PC-9 (cell line): ENCODE results near the gene SLC25A11. TPM values are rescaled to one million over a fixed set of nuclear protein-coding genes. Genes with fewer than 3 reads are reported as not detected.

ENCODE experiments used
- Bru-seq: library from RNA; stranded (reverse); fragments of 400-500 nt; gene quantifications from one replicate; lab custom pipeline; 2021; lab: Mats Ljungman, UMichigan
- BruChase-seq, 2 experiments: library from RNA; stranded (reverse); fragments of 400-500 nt; gene quantifications; one replicate each; lab custom pipeline; 2021; lab: Mats Ljungman, UMichigan
- BruUV-seq: library from RNA; stranded (reverse); fragments of 400-500 nt; replicated peaks from 2 replicates; lab custom pipeline; 2021; lab: Mats Ljungman, UMichigan
- CTCF ChIA-PET: fragments of 300-600 bp; sonication (Branson Sonifier 250); formaldehyde crosslinking; loops from one replicate; lab custom pipeline; 2022; ENCODE audit warnings: antibody characterized with exemption; lab: Charles Lee
- POLR2A ChIA-PET: fragments of 300-600 bp; sonication (Branson Sonifier 250); formaldehyde crosslinking; loops from one replicate; lab custom pipeline; 2022; ENCODE audit warnings: antibody characterized with exemption; ENCODE audit not compliant: unreplicated experiment; lab: Charles Lee
- DNase-seq, 2 experiments: peaks; one replicate each; pipeline versions ENCODE4 v3.0.0 to v3.0.0-alpha.2; 2015 to 2022; ENCODE audit warnings: mixed read lengths in 1 of 2
- H2AFZ ChIP-seq: fragments of 200-600 bp; sonication (generic); 2 replicates; pipeline ENCODE4 v1.8.1; 2017; ENCODE audit warnings: antibody characterized with exemption
- H3F3A ChIP-seq: fragments of 200-600 bp; sonication (generic); 2 replicates; pipeline ENCODE4 v1.8.1; 2017; ENCODE audit warnings: antibody characterized with exemption, mild to moderate bottlenecking, low read depth; ENCODE audit not compliant: insufficient read depth
- H3K27ac ChIP-seq: fragments of 200-600 bp; sonication (generic); 2 replicates; pipeline ENCODE4 v1.6.1; 2016; ENCODE audit warnings: mixed run types
- H3K27me3 ChIP-seq: fragments of 200-600 bp; sonication (generic); 2 replicates; pipeline ENCODE4 v1.6.1; 2016; ENCODE audit warnings: low read depth, mixed run types; ENCODE audit not compliant: insufficient read depth
- H3K36me3 ChIP-seq: fragments of 200-600 bp; sonication (generic); 2 replicates; pipeline ENCODE4 v1.6.1; 2016; ENCODE audit warnings: low read depth, mixed run types
- H3K4me1 ChIP-seq: fragments of 200-600 bp; sonication (generic); replicated peaks from 2 replicates; pipeline ENCODE4 v1.6.1; 2016; ENCODE audit warnings: mixed run types; ENCODE audit not compliant: insufficient read depth
- H3K4me2 ChIP-seq: fragments of 200-600 bp; sonication (generic); 2 replicates; pipeline ENCODE4 v1.6.1; 2017; ENCODE audit warnings: mixed run types
- H3K4me3 ChIP-seq: fragments of 200-600 bp; sonication (generic); 2 replicates; pipeline ENCODE4 v1.6.1; 2016; ENCODE audit warnings: mixed run types
- H3K79me2 ChIP-seq: fragments of 200-600 bp; sonication (generic); 2 replicates; pipeline ENCODE4 v1.6.1; 2017; ENCODE audit warnings: low read depth, mixed run types
- H3K9me2 ChIP-seq: fragments of 200-600 bp; sonication (generic); 2 replicates; pipeline ENCODE4 v1.8.1; 2017; ENCODE audit warnings: mild to moderate bottlenecking; ENCODE audit not compliant: insufficient read depth
- H3K9me3 ChIP-seq: fragments of 200-600 bp; sonication (generic); 2 replicates; pipeline ENCODE4 v1.8.1; 2016; ENCODE audit warnings: low read depth; ENCODE audit not compliant: insufficient read depth
- H4K20me1 ChIP-seq: fragments of 200-600 bp; sonication (generic); 2 replicates; pipeline ENCODE4 v1.8.1; 2017; ENCODE audit not compliant: insufficient read depth
- EZH2 ChIP-seq: fragments of 200-600 bp; sonication (generic); IDR thresholded peaks from 2 replicates; pipeline ENCODE4 v1.8.0; 2017; ENCODE audit warnings: antibody characterized with exemption, low read depth
- intact Hi-C: fragments of 100-400 bp; cut with micrococcal nuclease; formaldehyde crosslinking; loops from one replicate; pipeline ENCODE4 v1.10.0; 2022; ENCODE audit not compliant: unreplicated experiment
- long read RNA-seq: library from polyadenylated mRNA; stranded (forward); transcript quantifications from one replicate; pipeline ENCODE4 v2.0.0, GENCODE V29; 2022
- total RNA-seq: library from RNA; stranded (reverse); gene quantifications from 2 replicates; pipeline ENCODE4 v1.2.3, GENCODE V29; 2021
- TF ChIP-seq, protein P1 (sequence below): fragments of 200-600 bp; sonication (generic); conservative IDR thresholded peaks from 2 replicates; pipeline ENCODE4 v1.6.1; 2017; ENCODE audit warnings: mixed run types, antibody characterized with exemption, mild to moderate bottlenecking, moderate library complexity

SLC25A11 gene
- total RNA-seq (50.7 and 56.2 TPM in 2 replicates), Bru-seq, nascent RNA (percentile 66 among the genes with signal in this experiment), BruChase-seq, experiment 1, labeled RNA remaining after a 2-hour chase (percentile 69 among the genes with signal in this experiment), BruChase-seq, experiment 2, labeled RNA remaining after a 6-hour chase (percentile 87 among the genes with signal in this experiment)
- long read RNA-seq, transcript SLC25A11-201 (8 exons, 1,897 nt): major isoform, 142 of 201 reads
- long read RNA-seq, partial matches to known transcripts: 2 of 201 reads
- long read RNA-seq, other reads (novel, unspliced or antisense): 53 of 201 reads

GRCh38 chr17:4939796-4940554 is at the start of gene SLC25A11, which contains the start of gene RNF167:
SLC25A11 (minus strand) TSS chr17:4940046; CDS start chr17:4939910, 136 bp downstream.
RNF167 (plus strand) TSS chr17:4940268; CDS start chr17:4940910, 642 bp downstream.
- peak within 1 kb of the TSS; percentile 100 for H3K4me2 ChIP-seq
- no peaks in the 10 kb centered on the region for H3K9me2 ChIP-seq
- H2AFZ ChIP-seq: peak within 1 kb of the TSS; percentile 92
- peaks cover 24% of the 10 kb centered on the region for H3K4me1 ChIP-seq
- no TSS peak for BruUV-seq
- H3K4me3 ChIP-seq: peak within 1 kb of the TSS; percentile 93
- H3K27me3 ChIP-seq: no peaks in the 10 kb centered on the region
- intact Hi-C loops: loop anchor here (1.0 to 10.0 kb wide), 4 partner anchors 9 to 105 kb away; partner anchors contain the start of genes MINK1 and SPAG7
- H3K36me3 ChIP-seq: peaks cover 21% of the 10 kb centered on the region
- TF ChIP-seq EZH2: no peak
- TF ChIP-seq, protein P1, sequence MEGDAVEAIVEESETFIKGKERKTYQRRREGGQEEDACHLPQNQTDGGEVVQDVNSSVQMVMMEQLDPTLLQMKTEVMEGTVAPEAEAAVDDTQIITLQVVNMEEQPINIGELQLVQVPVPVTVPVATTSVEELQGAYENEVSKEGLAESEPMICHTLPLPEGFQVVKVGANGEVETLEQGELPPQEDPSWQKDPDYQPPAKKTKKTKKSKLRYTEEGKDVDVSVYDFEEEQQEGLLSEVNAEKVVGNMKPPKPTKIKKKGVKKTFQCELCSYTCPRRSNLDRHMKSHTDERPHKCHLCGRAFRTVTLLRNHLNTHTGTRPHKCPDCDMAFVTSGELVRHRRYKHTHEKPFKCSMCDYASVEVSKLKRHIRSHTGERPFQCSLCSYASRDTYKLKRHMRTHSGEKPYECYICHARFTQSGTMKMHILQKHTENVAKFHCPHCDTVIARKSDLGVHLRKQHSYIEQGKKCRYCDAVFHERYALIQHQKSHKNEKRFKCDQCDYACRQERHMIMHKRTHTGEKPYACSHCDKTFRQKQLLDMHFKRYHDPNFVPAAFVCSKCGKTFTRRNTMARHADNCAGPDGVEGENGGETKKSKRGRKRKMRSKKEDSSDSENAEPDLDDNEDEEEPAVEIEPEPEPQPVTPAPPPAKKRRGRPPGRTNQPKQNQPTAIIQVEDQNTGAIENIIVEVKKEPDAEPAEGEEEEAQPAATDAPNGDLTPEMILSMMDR: no peak
- peaks cover 13% of the 10 kb centered on the region for H4K20me1 ChIP-seq
- peak; percentile 98 for DNase-seq
- POLR2A ChIA-PET: interaction anchor here (0.5 to 2.3 kb wide), 8 partner anchors 8 to 418 kb away, joined by 3 to 20 read pairs (median 10); partner anchors contain the start of genes PFN1 and SPAG7
- H3K79me2 ChIP-seq: peaks cover 63% of the 10 kb centered on the region
- H3F3A ChIP-seq: peaks cover 61% of the 10 kb centered on the region
- no peaks in the 10 kb centered on the region for H3K9me3 ChIP-seq
- CTCF ChIA-PET: interaction anchor here (0.7 to 1.4 kb wide), 4 partner anchors 17 to 150 kb away, joined by 3 to 16 read pairs (median 5); no protein-coding TSS in a partner anchor
- H3K27ac ChIP-seq: peak within 1 kb of the TSS; percentile 87

- Histone ChIP-seq H4K20me1 (no peaks in the 10 kb centered on the region), H3K4me1 (peaks cover 23% of the 10 kb centered on the region), H3K27me3 (no peaks in the 10 kb centered on the region), H2AFZ (peak overlapping the region; percentile 98), H3K79me2 (no peaks in the 10 kb centered on the region), H3K9me3 (no peaks in the 10 kb centered on the region), H3K4me3 (peak overlapping the region; percentile 95), H3K9me2 (no peaks in the 10 kb centered on the region), H3F3A (peaks cover 40% of the 10 kb centered on the region), H3K36me3 (no peaks in the 10 kb centered on the region), H3K4me2 (peak overlapping the region; percentile 93), H3K27ac (peak overlapping the region; percentile 25)
- TSS peak; percentile 32 for BruUV-seq
- CTCF ChIA-PET: interaction anchor here (0.6 to 2.0 kb wide), 2 partner anchors 20 to 79 kb away, joined by 9 to 10 read pairs; partner anchors contain the start of gene SPAG7
- TF ChIP-seq, protein P1: no peak
- intact Hi-C loops: loop anchor here (1.0 kb wide), 3 partner anchors 21 to 85 kb away; partner anchors contain the start of genes CHRNE and SPAG7
- DNase-seq: no peak
- POLR2A ChIA-PET: interaction anchor here (0.7 kb wide), 2 partner anchors 17 to 18 kb away, joined by 4 to 7 read pairs; no protein-coding TSS in a partner anchor
These were observed 48.1 kb upstream of the SLC25A11 start for GRCh38 chr17:4987767-4988567.
